HG03025 (cell line): ENCODE results near the gene SERPINB11.
"Not testable (repeated sequence)": the region's sequence is repeated elsewhere in the genome, so short reads cannot be mapped to it uniquely, and the experiment has no call there.

Experiments
- ATAC-seq: cut with Tn5 transposase; IDR thresholded peaks from one replicate; pipeline ENCODE4 v1.9.1; 2021; ENCODE audit warnings: mild to moderate bottlenecking, moderate library complexity; ENCODE audit not compliant: unreplicated experiment, low FRiP score

Gene SERPINB11

GRCh38 chr18:63725682-63726480 is 23.1 kb downstream of the SERPINB11 start:
- ATAC-seq, result no peak

- ATAC-seq, result no peak
Measured at GRCh38 chr18:63730773-63731172, 28.0 kb downstream of the SERPINB11 start.

- ATAC-seq, result no peak
Measured at GRCh38 chr18:63731215-63731614, 28.5 kb downstream of the SERPINB11 start.

GRCh38 chr18:63736876-63737275 is 34.1 kb downstream of the SERPINB11 start:
- no peak for ATAC-seq

- ATAC-seq, result no peak
Measured at GRCh38 chr18:63741769-63742168, 39.0 kb downstream of the SERPINB11 start.

- no peak for ATAC-seq
Measured at GRCh38 chr18:63747006-63747405, 44.2 kb downstream of the SERPINB11 start.

- ATAC-seq, result no peak
Measured at GRCh38 chr18:63749489-63749888, 46.7 kb downstream of the SERPINB11 start.

GRCh38 chr18:63752636-63753035 is 49.9 kb downstream of the SERPINB11 start:
- no peak for ATAC-seq

GRCh38 chr18:63753676-63754075 is 50.9 kb downstream of the SERPINB11 start:
- ATAC-seq, result no peak

GRCh38 chr18:63757541-63757940 is 54.8 kb downstream of the SERPINB11 start:
- no peak for ATAC-seq

- no peak for ATAC-seq
Measured at GRCh38 chr18:63758615-63759240, 56.0 kb downstream of the SERPINB11 start.

GRCh38 chr18:63759786-63760185 is 57.0 kb downstream of the SERPINB11 start:
- not testable (repeated sequence) for ATAC-seq

GRCh38 chr18:63762518-63762917 is 59.8 kb downstream of the SERPINB11 start:
- no peak for ATAC-seq

GRCh38 chr18:63763831-63764600 is 61.3 kb downstream of the SERPINB11 start:
- ATAC-seq, result no peak

- no peak for ATAC-seq
Measured at GRCh38 chr18:63765837-63766236, 63.1 kb downstream of the SERPINB11 start.
